ENCODE results near the gene HOXB5.

GRCh38 chr17:48543854-48544348 is 49.7 kb downstream of the HOXB5 start:
- TF ChIP-seq CTCF (IDR thresholded peaks at IDR 0.05; ENCODE audit: low read depth, low read length): no peak
- TF ChIP-seq POLR2A (IDR thresholded peaks at IDR 0.05; ENCODE audit: extremely low read depth, insufficient read length): no peak
- TF ChIP-seq MYC (IDR thresholded peaks at IDR 0.05; ENCODE audit: low read depth, low read length): no peak

Measured in NB4 (cell line).